HG03196 (cell line): Measurements from ENCODE around the gene ANKRD62.
"Not testable (repeated sequence)": the region's sequence is repeated elsewhere in the genome, so short reads cannot be mapped to it uniquely, and the experiment has no call there.

Source experiments
- ATAC-seq: cut with Tn5 transposase; IDR thresholded peaks from one replicate; pipeline ENCODE4 v1.9.1; 2021; ENCODE audit not compliant: unreplicated experiment

ANKRD62 gene

GRCh38 chr18:12092398-12093229 is 1.0 kb upstream of the ANKRD62 start:
- no peak for ATAC-seq

GRCh38 chr18:12098374-12098773 is 4.7 kb downstream of the ANKRD62 start:
- no peak for ATAC-seq

GRCh38 chr18:12099160-12099559 is 5.5 kb downstream of the ANKRD62 start:
- no peak for ATAC-seq

GRCh38 chr18:12101266-12101665 is 7.6 kb downstream of the ANKRD62 start:
- ATAC-seq = no peak

GRCh38 chr18:12102136-12102842 is 8.6 kb downstream of the ANKRD62 start:
- ATAC-seq = no peak

GRCh38 chr18:12106471-12106870 is 12.8 kb downstream of the ANKRD62 start:
- no peak for ATAC-seq

- ATAC-seq = no peak
Measured at GRCh38 chr18:12109836-12110235, 16.2 kb downstream of the ANKRD62 start.

- ATAC-seq = no peak
Measured at GRCh38 chr18:12113999-12114646, 20.5 kb downstream of the ANKRD62 start.

GRCh38 chr18:12119358-12119757 is 25.7 kb downstream of the ANKRD62 start:
- no peak for ATAC-seq

GRCh38 chr18:12121175-12122042 is 27.8 kb downstream of the ANKRD62 start:
- ATAC-seq = no peak

GRCh38 chr18:12122043-12122389 is 28.4 kb downstream of the ANKRD62 start:
- ATAC-seq = not testable (repeated sequence)

- not testable (repeated sequence) for ATAC-seq
Measured at GRCh38 chr18:12127647-12128046, 34.0 kb downstream of the ANKRD62 start.

GRCh38 chr18:12138831-12139230 is 45.2 kb downstream of the ANKRD62 start:
- not testable (repeated sequence) for ATAC-seq

- not testable (repeated sequence) for ATAC-seq
Measured at GRCh38 chr18:12140866-12141265, 47.2 kb downstream of the ANKRD62 start.

GRCh38 chr18:12141778-12142177 is 48.1 kb downstream of the ANKRD62 start:
- not testable (repeated sequence) for ATAC-seq

GRCh38 chr18:12149431-12149830 is 55.8 kb downstream of the ANKRD62 start:
- not testable (repeated sequence) for ATAC-seq

- no peak for ATAC-seq
Measured at GRCh38 chr18:12154361-12154760, 60.7 kb downstream of the ANKRD62 start.

GRCh38 chr18:12155996-12156395 is 62.4 kb downstream of the ANKRD62 start:
- ATAC-seq = no peak

GRCh38 chr18:12159446-12159845 is 65.8 kb downstream of the ANKRD62 start:
- no peak for ATAC-seq

GRCh38 chr18:12162786-12163185 is 69.1 kb downstream of the ANKRD62 start:
- no peak for ATAC-seq
